ENCODE results near the gene ZNF507. TPM values are rescaled to one million over a fixed set of nuclear protein-coding genes. Genes with fewer than 3 reads are reported as not detected.

The ZNF507 gene
- total RNA-seq, 1 donor from 2014 or later = 19.3 TPM

DNA sequence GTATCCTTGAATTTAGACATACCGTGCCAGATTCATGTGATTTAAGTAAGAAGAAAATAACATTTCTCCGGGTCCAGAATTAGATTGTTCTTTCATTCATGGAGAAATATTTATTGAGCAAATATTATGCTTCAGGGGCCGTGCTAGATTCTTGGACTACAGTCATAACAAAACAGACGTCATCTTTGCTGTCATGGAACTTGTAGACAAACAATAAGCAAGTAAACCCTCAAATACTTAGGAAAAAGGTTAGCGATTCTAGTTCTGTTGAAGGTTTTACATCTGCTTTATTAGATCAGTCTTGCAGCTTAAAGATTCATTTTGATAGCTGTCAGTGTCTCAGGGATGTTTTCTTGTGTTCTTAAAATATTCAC, 16.9 kb downstream of the ZNF507 start:
- ATAC-seq = peak in 1 of 2 donors; percentile 75
- TF ChIP-seq, protein P1, sequence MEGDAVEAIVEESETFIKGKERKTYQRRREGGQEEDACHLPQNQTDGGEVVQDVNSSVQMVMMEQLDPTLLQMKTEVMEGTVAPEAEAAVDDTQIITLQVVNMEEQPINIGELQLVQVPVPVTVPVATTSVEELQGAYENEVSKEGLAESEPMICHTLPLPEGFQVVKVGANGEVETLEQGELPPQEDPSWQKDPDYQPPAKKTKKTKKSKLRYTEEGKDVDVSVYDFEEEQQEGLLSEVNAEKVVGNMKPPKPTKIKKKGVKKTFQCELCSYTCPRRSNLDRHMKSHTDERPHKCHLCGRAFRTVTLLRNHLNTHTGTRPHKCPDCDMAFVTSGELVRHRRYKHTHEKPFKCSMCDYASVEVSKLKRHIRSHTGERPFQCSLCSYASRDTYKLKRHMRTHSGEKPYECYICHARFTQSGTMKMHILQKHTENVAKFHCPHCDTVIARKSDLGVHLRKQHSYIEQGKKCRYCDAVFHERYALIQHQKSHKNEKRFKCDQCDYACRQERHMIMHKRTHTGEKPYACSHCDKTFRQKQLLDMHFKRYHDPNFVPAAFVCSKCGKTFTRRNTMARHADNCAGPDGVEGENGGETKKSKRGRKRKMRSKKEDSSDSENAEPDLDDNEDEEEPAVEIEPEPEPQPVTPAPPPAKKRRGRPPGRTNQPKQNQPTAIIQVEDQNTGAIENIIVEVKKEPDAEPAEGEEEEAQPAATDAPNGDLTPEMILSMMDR (IDR thresholded peaks at IDR 0.05) = no peak
- no peak overlapping the region for H3K4me3 ChIP-seq
- peaks cover 4% of the 10 kb centered on the region for H3K27me3 ChIP-seq (ENCODE audit: low read depth)
- H3K4me1 ChIP-seq = peaks cover 22% of the 10 kb centered on the region
- H3K36me3 ChIP-seq = peaks cover 65% of the 10 kb centered on the region
- intact Hi-C loops (cut with DNase I) = no loop called here
- H3K27ac ChIP-seq = peak overlapping the region; percentile 69
- H3K9me3 ChIP-seq = no peaks in the 10 kb centered on the region
- DNase-seq = no peak

GRCh38 chr19:32363175-32363574, 17.8 kb downstream of the ZNF507 start:
- H3K9me3 ChIP-seq = no peaks in the 10 kb centered on the region
- peaks cover 4% of the 10 kb centered on the region for H3K27me3 ChIP-seq (ENCODE audit: low read depth)
- no peak overlapping the region for H3K4me3 ChIP-seq
- no peak for DNase-seq
- H3K4me1 ChIP-seq = peaks cover 22% of the 10 kb centered on the region
- ATAC-seq = peak; percentile 86 to 88
- H3K27ac ChIP-seq = peak overlapping the region; percentile 69
- intact Hi-C loops (cut with DNase I) = no loop called here
- TF ChIP-seq, protein P1 (IDR thresholded peaks at IDR 0.05) = no peak
- peaks cover 56% of the 10 kb centered on the region for H3K36me3 ChIP-seq

GRCh38 chr19:32363632-32364031, 18.2 kb downstream of the ZNF507 start:
- peaks cover 4% of the 10 kb centered on the region for H3K27me3 ChIP-seq (ENCODE audit: low read depth)
- peak overlapping the region; percentile 69 for H3K27ac ChIP-seq
- intact Hi-C loops (cut with DNase I) = no loop called here
- TF ChIP-seq, protein P1 (IDR thresholded peaks at IDR 0.05) = no peak
- no peak overlapping the region for H3K4me3 ChIP-seq
- ATAC-seq (peak; percentile 7 to 11), DNase-seq (no peak)
- peaks cover 22% of the 10 kb centered on the region for H3K4me1 ChIP-seq
- no peaks in the 10 kb centered on the region for H3K9me3 ChIP-seq
- H3K36me3 ChIP-seq = peaks cover 52% of the 10 kb centered on the region

- Histone ChIP-seq H3K27me3 (ENCODE audit: low read depth) (peaks cover 4% of the 10 kb centered on the region), H3K9me3 (no peaks in the 10 kb centered on the region), H3K27ac (peak overlapping the region; percentile 69), H3K4me3 (no peak overlapping the region), H3K4me1 (peaks cover 22% of the 10 kb centered on the region), H3K36me3 (peaks cover 48% of the 10 kb centered on the region)
- TF ChIP-seq, protein P1 (IDR thresholded peaks at IDR 0.05) = no peak
- intact Hi-C loops (cut with DNase I) = no loop called here
- DNase-seq (no peak), ATAC-seq (no peak)
Observed at GRCh38 chr19:32364040-32364439, 18.6 kb downstream of the ZNF507 start.

DNA sequence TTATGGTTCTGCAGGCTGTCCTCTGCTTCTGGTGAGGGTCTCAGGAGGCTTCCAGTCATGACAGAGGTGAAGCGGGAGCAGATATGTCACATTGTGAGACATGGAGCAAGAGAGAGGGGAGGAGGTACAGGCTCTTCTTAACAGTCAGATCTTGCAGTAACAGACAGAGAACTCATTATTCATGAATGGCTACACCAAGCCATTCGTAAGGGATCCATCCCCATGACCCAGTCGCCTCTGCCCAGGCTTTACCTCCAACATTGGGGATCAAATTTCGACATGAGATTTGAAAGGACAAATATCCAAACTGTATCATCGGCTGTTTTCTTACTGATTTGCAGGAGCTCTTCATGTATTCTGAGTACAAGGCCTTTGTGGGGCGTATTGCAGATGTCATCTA, 21.7 kb downstream of the ZNF507 start:
- DNase-seq (no peak), ATAC-seq (no peak)
- intact Hi-C loops (cut with DNase I) = no loop called here
- no peak overlapping the region for H3K27ac ChIP-seq
- no peaks in the 10 kb centered on the region for H3K27me3 ChIP-seq (ENCODE audit: low read depth)
- H3K4me3 ChIP-seq = no peak overlapping the region
- peaks cover 35% of the 10 kb centered on the region for H3K36me3 ChIP-seq
- peaks cover 20% of the 10 kb centered on the region for H3K4me1 ChIP-seq
- TF ChIP-seq, protein P1 (IDR thresholded peaks at IDR 0.05) = no peak
- H3K9me3 ChIP-seq = no peaks in the 10 kb centered on the region
